ENCODE results near the gene MYL6. TPM values are rescaled to one million over a fixed set of nuclear protein-coding genes. Genes with fewer than 3 reads are reported as not detected.
"Not testable (repeated sequence)": the region's sequence is repeated elsewhere in the genome, so short reads cannot be mapped to it uniquely, and the experiment has no call there.

Gene MYL6
- total RNA-seq, 1 experiment from 2014 or later, result 1,181 TPM

DNA sequence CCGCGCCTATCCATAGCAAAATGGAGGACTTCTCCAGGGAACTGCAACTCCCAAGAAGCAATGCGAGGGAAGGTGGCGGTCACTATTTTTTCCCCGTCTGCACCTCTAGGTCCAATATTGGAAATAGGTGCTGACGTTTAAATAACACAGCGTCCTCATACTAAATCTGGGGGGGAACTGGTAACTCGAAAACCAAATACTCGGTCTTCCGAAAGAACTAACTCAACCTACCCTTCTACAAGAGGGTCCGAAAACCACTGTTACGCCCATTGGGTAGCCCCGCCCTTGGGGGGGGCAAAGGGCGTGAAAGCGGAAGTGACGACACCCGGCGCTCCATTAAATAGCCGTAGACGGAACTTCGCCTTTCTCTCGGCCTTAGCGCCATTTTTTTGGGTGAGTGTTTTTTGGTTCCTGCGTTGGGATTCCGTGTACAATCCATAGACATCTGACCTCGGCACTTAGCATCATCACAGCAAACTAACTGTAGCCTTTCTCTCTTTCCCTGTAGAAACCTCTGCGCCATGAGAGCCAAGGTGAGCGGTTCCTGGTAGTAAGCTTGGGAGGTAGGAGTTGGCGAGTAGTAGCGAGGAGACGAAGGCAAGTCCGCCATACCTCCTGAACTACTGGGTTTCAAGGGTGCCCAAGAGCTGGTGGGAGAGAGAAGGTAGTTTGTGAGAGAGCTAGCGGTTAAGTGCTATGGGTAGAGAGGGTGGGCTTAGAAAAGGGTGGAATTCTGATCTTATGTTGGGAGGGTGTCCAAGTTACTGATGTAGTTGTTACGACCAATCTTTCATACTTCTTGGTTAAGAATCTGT lies 41.7 kb upstream of the MYL6 start, which contains the start of gene RPL41:
TSS of gene RPL41 (plus strand) at position 367 of the 815 bp plus-strand sequence.
- Histone ChIP-seq H3K4ac (ENCODE audit: low read depth, low read length) (peak within 1 kb of the TSS; percentile 23; the same call in 1 of the 2 replicates), H3K9ac (ENCODE audit: extremely low read depth, insufficient read length, low read length) (peak within 1 kb of the TSS; percentile 100), H3K23ac (ENCODE audit: insufficient read length, low read depth, low read length) (peak within 1 kb of the TSS; percentile 91), H3K79me1 (ENCODE audit: insufficient read depth, low read depth, low read length, poor library complexity, severe bottlenecking) (no peaks in the 10 kb centered on the region), H2AFZ (ENCODE audit: low read length) (peak within 1 kb of the TSS; percentile 96), H2BK12ac (ENCODE audit: insufficient read length, low read depth, low read length) (peak within 1 kb of the TSS; percentile 64), H3K27ac (ENCODE audit: insufficient read length, low read depth, low read length) (peak within 1 kb of the TSS; percentile 97), H3K4me2 (ENCODE audit: insufficient read depth, insufficient read length, low read length) (peak within 1 kb of the TSS; percentile 78), H2AK5ac (ENCODE audit: insufficient read length, low read length) (peak within 1 kb of the TSS; percentile 68), H3K4me1 (ENCODE audit: insufficient read depth, low read length) (no peaks in the 10 kb centered on the region; the same call in 1 of the 2 replicates), H3K56ac (ENCODE audit: insufficient read length, low read depth, low read length) (peak within 1 kb of the TSS; percentile 99), H2BK20ac (ENCODE audit: low read depth, low read length, poor library complexity, severe bottlenecking) (no peak within 1 kb of the TSS), H2BK15ac (ENCODE audit: low read depth, low read length) (0 out of 2 replicates have a peak within 1 kb of the TSS, but pooled peaks have one; percentile 38), H3T11ph (ENCODE audit: low read length) (peak within 1 kb of the TSS; percentile 81), H3K23me2 (ENCODE audit: insufficient read length, low read depth, low read length, poor library complexity, severe bottlenecking) (peaks cover 8% of the 10 kb centered on the region), H2BK120ac (ENCODE audit: low read depth, low read length, poor library complexity, severe bottlenecking) (no peak within 1 kb of the TSS), H3K18ac (ENCODE audit: insufficient read length, low read depth, low read length) (peak within 1 kb of the TSS; percentile 98), H3K79me2 (ENCODE audit: insufficient read depth, low read length) (peaks cover 3% of the 10 kb centered on the region; the same call in 1 of the 2 replicates), H4K5ac (ENCODE audit: insufficient read length, low read depth, low read length) (peak within 1 kb of the TSS; percentile 100), H3K27me3 (ENCODE audit: insufficient read depth, low read length) (no peaks in the 10 kb centered on the region), H3K14ac (ENCODE audit: insufficient read depth, low read length) (peak within 1 kb of the TSS; percentile 96; the same call in 1 of the 2 replicates), H4K91ac (ENCODE audit: insufficient read length, low read depth, low read length) (no peak within 1 kb of the TSS), H2BK5ac (ENCODE audit: insufficient read length, low read length) (peak within 1 kb of the TSS; percentile 75), H4K8ac (replicated peaks; ENCODE audit: insufficient read length, low read depth, low read length) (peak within 1 kb of the TSS; percentile 94), H3K9me3 (ENCODE audit: control insufficient read depth, low read depth, low read length) (no peaks in the 10 kb centered on the region), H4K20me1 (ENCODE audit: control insufficient read depth, insufficient read depth, insufficient read length) (no peaks in the 10 kb centered on the region)
- peak; percentile 95 for DNase-seq
- Mint-ChIP-seq H3K27me3 (ENCODE audit: low read depth) (peaks cover 2% of the 10 kb centered on the region; the same call in 1 of the 2 replicates), H3K9me3 (peaks cover 3 to 7% of the 10 kb centered on the region in 2 experiments; a peak in 2 of 5 replicates), H3K4me3 (peak within 1 kb of the TSS; percentile 97 to 98), H3K36me3 (ENCODE audit: insufficient read depth in 1 of 3, low read depth in 3 of 3) (peaks cover 50 to 63% (median 54%) of the 10 kb centered on the region in 3 experiments), H3K27ac (peak within 1 kb of the TSS; percentile 99 to 100 (median 100)), H3K4me1 (peaks cover 25 to 27% of the 10 kb centered on the region in 2 experiments)
- WGBS (ENCODE audit: extremely low coverage, insufficient read length, low lambda C conversion rate), result no CpG with 5 or more reads among the region's 34 CpGs
- TF ChIP-seq CTCF (conservative IDR thresholded peaks at IDR 0.05), result no peak

- not testable (repeated sequence) for H3K23me2 ChIP-seq (ENCODE audit: insufficient read length, low read depth, low read length, poor library complexity, severe bottlenecking); H4K91ac ChIP-seq (ENCODE audit: insufficient read length, low read depth, low read length); H3K79me1 ChIP-seq (ENCODE audit: insufficient read depth, low read depth, low read length, poor library complexity, severe bottlenecking); H4K20me1 ChIP-seq (ENCODE audit: control insufficient read depth, insufficient read depth, insufficient read length); H3K27me3 ChIP-seq (ENCODE audit: insufficient read depth, low read length); H3K27me3 Mint-ChIP-seq (ENCODE audit: low read depth); DNase-seq; H2BK120ac ChIP-seq (ENCODE audit: low read depth, low read length, poor library complexity, severe bottlenecking); H2BK15ac ChIP-seq (ENCODE audit: low read depth, low read length); H3K79me2 ChIP-seq (ENCODE audit: insufficient read depth, low read length); H3K9me3 Mint-ChIP-seq; H2AFZ ChIP-seq (ENCODE audit: low read length); H3K4me1 ChIP-seq (ENCODE audit: insufficient read depth, low read length); H2AK5ac ChIP-seq (ENCODE audit: insufficient read length, low read length); H2BK12ac ChIP-seq (ENCODE audit: insufficient read length, low read depth, low read length); H3T11ph ChIP-seq (ENCODE audit: low read length); H3K9me3 ChIP-seq (ENCODE audit: control insufficient read depth, low read depth, low read length); H2BK20ac ChIP-seq (ENCODE audit: low read depth, low read length, poor library complexity, severe bottlenecking)
- Histone ChIP-seq H3K4ac (ENCODE audit: low read depth, low read length) (peak overlapping the region; percentile 23; the same call in 1 of the 2 replicates), H4K8ac (replicated peaks; ENCODE audit: insufficient read length, low read depth, low read length) (peak overlapping the region; percentile 94), H3K23ac (ENCODE audit: insufficient read length, low read depth, low read length) (peak overlapping the region; percentile 91), H3K14ac (ENCODE audit: insufficient read depth, low read length) (peak overlapping the region; percentile 66; the same call in 1 of the 2 replicates), H3K18ac (ENCODE audit: insufficient read length, low read depth, low read length) (peak overlapping the region; percentile 98), H3K4me2 (ENCODE audit: insufficient read depth, insufficient read length, low read length) (peak overlapping the region; percentile 78), H4K5ac (ENCODE audit: insufficient read length, low read depth, low read length) (peak overlapping the region; percentile 100), H2BK5ac (ENCODE audit: insufficient read length, low read length) (peak overlapping the region; percentile 75), H3K56ac (ENCODE audit: insufficient read length, low read depth, low read length) (peak overlapping the region; percentile 99), H3K9ac (ENCODE audit: extremely low read depth, insufficient read length, low read length) (peak overlapping the region; percentile 100), H3K27ac (ENCODE audit: insufficient read length, low read depth, low read length) (peak overlapping the region; percentile 97)
- peak overlapping the region; percentile 97 to 98 for H3K4me3 Mint-ChIP-seq
- H3K27ac Mint-ChIP-seq, result peak overlapping the region; percentile 99 to 100 (median 100)
- WGBS (ENCODE audit: extremely low coverage, insufficient read length, low lambda C conversion rate), result no CpG with 5 or more reads among the region's 16 CpGs
- H3K36me3 Mint-ChIP-seq (ENCODE audit: insufficient read depth in 1 of 3, low read depth in 3 of 3), result peaks cover 45 to 63% (median 55%) of the 10 kb centered on the region in 3 experiments
- peaks cover 25 to 27% of the 10 kb centered on the region in 2 experiments for H3K4me1 Mint-ChIP-seq
These were observed 41.0 kb upstream of the MYL6 start for GRCh38 chr12:56117082-56117706.
